ENCODE data around the gene PET100. TPM values are rescaled to one million over a fixed set of nuclear protein-coding genes. Genes with fewer than 3 reads are reported as not detected.

Gene PET100
- total RNA-seq, 1 donor from 2014 or later = 99.2 TPM

DNA sequence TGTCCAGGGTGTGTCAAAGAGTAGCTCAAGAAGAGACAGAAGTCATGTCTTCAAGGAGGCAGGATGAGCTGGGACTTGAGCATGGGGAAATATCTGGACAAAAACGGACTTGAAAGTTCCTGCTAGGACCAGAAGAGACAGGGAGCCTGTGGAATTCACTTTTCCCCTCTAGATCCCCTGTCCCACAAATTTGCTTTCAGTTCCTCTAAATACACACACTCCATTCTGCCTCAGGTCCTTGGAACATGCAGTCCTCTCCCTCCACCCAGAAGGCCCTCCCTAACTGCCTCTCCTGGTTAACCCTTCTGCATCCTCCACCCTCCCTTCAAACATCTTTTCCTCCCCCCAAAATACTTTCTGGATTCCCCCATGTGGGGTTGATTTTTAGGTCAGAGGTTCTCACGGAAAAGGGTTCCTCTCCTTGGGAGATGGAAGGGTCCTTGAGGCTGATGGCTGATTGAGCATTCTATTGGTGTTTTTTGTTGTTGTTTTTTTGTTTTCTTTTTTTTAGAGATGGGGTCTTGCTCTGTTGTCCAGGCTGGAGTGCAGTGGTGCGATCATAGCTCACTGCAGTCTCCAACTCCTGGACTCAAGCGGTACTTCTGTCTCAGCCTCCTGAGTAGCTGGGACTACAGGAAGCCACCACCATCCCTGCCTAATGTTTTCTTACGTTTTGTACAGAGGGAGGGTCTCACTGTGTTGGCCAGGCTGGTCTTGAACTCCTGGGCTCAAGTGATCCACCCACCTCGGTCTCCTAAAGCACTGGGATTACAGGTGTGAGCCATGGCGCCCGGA lies 32.3 kb downstream of the PET100 start:
- DNase-seq = no peak

DNA sequence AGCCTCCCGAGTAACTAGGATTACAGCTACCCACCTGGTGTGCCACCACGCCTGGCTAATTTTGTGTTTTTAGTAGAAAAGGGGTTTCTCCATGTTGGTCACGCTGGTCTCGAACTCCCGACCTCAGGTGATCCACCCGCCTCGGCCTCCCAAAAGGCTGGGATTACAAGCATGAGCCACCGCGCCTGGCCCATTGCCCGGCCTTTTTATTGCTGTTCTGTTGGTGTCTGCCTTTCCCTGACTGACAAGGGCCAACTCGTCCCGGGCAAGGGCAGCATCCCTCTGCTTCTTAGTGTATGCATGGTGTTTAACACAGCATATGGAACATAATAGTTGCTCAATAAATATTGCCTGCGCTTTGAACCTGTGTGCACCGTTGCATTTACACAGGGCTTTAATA lies 33.1 kb downstream of the PET100 start:
- Mint-ChIP-seq H3K27me3 (peaks cover 6% of the 10 kb centered on the region), H3K9me3 (no peaks in the 10 kb centered on the region), H3K4me1 (peaks cover 5% of the 10 kb centered on the region), H3K36me3 (ENCODE audit: low read depth) (no peaks in the 10 kb centered on the region), H3K27ac (no peak overlapping the region), H3K4me3 (no peak overlapping the region)
- intact Hi-C loops (cut with micrococcal nuclease) = no loop called here
- no peak for DNase-seq

More for the DNA sequence above, 32.3 kb downstream of the PET100 start:
- intact Hi-C loops (cut with micrococcal nuclease) = no loop called here
- no peaks in the 10 kb centered on the region for H3K36me3 Mint-ChIP-seq (ENCODE audit: low read depth)
- no peak overlapping the region for H3K27ac Mint-ChIP-seq
- H3K9me3 Mint-ChIP-seq = no peaks in the 10 kb centered on the region
- peaks cover 10% of the 10 kb centered on the region for H3K4me1 Mint-ChIP-seq
- H3K4me3 Mint-ChIP-seq = no peak overlapping the region
- H3K27me3 Mint-ChIP-seq = peaks cover 4% of the 10 kb centered on the region

DNA sequence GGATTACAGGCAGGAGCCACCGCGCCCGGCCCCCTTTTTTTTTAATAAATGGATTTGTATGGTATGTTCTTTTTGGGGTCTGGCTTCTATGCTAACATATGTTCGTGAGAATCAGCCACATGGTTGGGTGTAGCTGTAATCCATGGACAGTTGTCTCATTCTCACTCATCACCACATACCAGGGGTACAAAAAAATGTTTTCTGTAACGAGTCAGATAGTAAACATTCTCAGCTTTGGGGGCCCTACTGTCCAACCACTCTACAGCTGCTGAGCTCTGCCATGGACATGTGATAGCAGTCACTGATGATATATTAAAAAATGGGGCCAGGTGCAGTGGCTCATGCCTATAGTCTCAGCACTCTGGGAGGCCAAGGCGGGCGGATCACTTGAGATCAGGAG lies 34.1 kb downstream of the PET100 start:
- Mint-ChIP-seq H3K27me3 (peaks cover 6% of the 10 kb centered on the region), H3K4me3 (no peak overlapping the region), H3K36me3 (ENCODE audit: low read depth) (no peaks in the 10 kb centered on the region), H3K4me1 (no peaks in the 10 kb centered on the region), H3K9me3 (no peaks in the 10 kb centered on the region), H3K27ac (no peak overlapping the region)
- intact Hi-C loops (cut with micrococcal nuclease) = no loop called here
- no peak for DNase-seq

DNA sequence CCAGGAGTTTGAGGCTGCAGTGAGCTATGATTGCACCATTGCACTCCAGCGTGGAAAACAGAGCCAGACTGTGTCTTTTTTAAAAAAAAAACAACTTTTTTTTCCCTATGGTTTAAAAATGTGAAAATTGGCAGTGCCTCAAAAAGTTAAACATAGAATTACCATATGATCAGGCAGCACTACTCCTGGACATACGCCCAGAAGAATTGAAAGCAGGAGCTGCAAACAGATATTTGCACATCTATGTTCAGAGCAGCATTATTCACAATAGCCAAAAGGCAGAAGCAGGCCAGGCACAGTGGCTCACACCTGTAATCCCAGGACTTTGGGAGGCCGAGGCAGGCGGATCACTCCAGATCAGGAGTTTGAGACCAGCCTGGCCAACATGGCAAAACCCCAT lies 35.5 kb downstream of the PET100 start:
- Mint-ChIP-seq H3K4me3 (no peak overlapping the region), H3K27ac (no peak overlapping the region), H3K9me3 (no peaks in the 10 kb centered on the region), H3K4me1 (peaks cover 4% of the 10 kb centered on the region), H3K36me3 (ENCODE audit: low read depth) (no peaks in the 10 kb centered on the region), H3K27me3 (peaks cover 13% of the 10 kb centered on the region)
- DNase-seq = no peak
- intact Hi-C loops (cut with micrococcal nuclease) = no loop called here

DNA sequence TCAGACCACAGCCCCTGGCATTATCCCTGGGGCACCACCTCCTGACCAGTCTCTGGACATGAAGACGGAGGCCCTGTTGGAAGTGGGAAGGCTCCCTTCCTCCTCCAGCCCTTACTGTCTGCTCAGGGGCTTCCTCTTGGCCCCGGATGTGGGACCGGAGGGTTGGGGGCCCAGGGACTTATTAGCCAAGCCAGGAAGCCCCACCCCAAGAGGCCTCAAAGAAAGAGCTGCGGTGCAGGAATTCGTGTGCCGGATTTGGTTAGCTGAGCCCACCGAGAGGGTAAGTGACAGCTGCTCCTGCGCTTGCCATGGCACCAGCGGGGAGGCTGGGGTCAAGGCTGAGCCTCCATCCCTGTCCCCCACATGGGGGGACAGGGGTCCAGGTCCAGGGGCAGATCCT lies 39.2 kb downstream of the PET100 start, which contains the start of gene RETN:
RETN (plus strand) TSS at position 208 of the 400 bp plus-strand sequence. CDS start 278 bp downstream, outside the sequence.
- intact Hi-C loops (cut with micrococcal nuclease) = no loop called here
- Mint-ChIP-seq H3K36me3 (ENCODE audit: low read depth) (no peaks in the 10 kb centered on the region), H3K4me1 (peaks cover 10% of the 10 kb centered on the region), H3K27me3 (peaks cover 30% of the 10 kb centered on the region), H3K27ac (no peak within 1 kb of the TSS), H3K4me3 (peak within 1 kb of the TSS; percentile 38), H3K9me3 (no peaks in the 10 kb centered on the region)
- no peak for DNase-seq

DNA sequence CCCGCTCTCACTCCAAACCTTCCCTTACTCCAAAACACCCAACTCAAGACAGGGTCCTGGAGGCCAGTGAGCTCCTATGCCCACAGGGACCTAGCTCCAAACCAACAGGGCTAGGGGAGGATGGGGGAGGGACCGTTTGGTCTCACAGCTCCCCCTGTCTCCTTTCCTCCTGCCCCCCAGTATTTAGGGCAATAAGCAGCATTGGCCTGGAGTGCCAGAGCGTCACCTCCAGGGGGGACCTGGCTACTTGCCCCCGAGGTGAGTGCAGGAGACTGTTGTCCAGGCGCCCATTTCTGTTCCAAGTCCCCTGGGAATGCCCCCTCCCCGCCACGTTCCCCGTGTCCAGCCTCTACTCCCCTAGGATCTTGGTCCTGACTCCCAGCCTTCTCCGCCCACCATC lies 40.0 kb downstream of the PET100 start:
- H3K27ac Mint-ChIP-seq = no peak overlapping the region
- H3K27me3 Mint-ChIP-seq = peaks cover 32% of the 10 kb centered on the region
- intact Hi-C loops (cut with micrococcal nuclease) = no loop called here
- no peaks in the 10 kb centered on the region for H3K9me3 Mint-ChIP-seq
- no peak overlapping the region for H3K4me3 Mint-ChIP-seq
- H3K36me3 Mint-ChIP-seq (ENCODE audit: low read depth) = no peaks in the 10 kb centered on the region
- peaks cover 14% of the 10 kb centered on the region for H3K4me1 Mint-ChIP-seq
- no peak for DNase-seq

DNA sequence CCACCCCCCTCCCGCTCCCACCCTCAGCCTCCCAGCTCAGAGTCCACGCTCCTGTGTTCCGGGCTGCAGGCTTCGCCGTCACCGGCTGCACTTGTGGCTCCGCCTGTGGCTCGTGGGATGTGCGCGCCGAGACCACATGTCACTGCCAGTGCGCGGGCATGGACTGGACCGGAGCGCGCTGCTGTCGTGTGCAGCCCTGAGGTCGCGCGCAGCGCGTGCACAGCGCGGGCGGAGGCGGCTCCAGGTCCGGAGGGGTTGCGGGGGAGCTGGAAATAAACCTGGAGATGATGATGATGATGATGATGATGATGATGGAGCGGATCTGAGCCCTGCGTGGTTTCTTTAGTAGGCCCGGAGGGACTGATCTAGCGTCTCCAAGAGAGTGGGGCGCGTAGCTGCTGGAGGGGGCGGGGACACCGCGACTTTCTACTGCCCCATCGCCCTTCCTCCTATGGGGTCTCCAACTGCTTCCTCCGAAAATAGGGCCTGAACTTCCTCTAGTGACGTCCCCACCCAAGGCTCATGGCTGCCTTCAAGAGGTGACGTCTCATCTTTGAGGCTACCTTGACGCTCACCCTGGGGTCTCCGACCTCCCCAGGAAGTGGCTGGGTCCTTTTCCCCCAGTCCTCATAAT lies 40.7 kb downstream of the PET100 start:
- peaks cover 32% of the 10 kb centered on the region for H3K27me3 Mint-ChIP-seq
- no peaks in the 10 kb centered on the region for H3K9me3 Mint-ChIP-seq
- peak overlapping the region; percentile 79 for H3K4me3 Mint-ChIP-seq
- intact Hi-C loops (cut with micrococcal nuclease) = no loop called here
- peaks cover 14% of the 10 kb centered on the region for H3K4me1 Mint-ChIP-seq
- DNase-seq = peak; percentile 78
- no peak overlapping the region for H3K27ac Mint-ChIP-seq
- no peaks in the 10 kb centered on the region for H3K36me3 Mint-ChIP-seq (ENCODE audit: low read depth)

DNA sequence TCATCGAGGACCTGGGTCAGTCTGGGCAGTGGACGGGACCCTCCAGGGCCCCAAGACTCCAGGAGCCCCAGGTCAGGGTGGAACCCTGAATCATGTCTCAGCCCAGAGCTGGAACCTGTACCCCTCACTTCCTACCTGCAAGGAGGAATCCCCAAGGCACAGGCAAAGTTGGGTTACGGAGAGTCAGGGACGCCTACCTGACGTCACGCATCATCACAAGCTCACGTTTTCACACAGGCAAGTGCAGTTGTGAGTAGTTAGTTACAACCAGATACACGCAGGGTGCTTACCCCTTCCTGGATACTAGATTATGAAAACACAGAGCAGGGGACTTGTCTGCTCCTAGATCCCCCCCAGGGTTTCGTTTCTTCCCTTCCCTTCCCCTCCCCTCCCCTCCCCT lies 41.2 kb downstream of the PET100 start:
- intact Hi-C loops (cut with micrococcal nuclease) = no loop called here
- H3K27ac Mint-ChIP-seq = no peak overlapping the region
- H3K4me1 Mint-ChIP-seq = peaks cover 15% of the 10 kb centered on the region
- no peaks in the 10 kb centered on the region for H3K36me3 Mint-ChIP-seq (ENCODE audit: low read depth)
- H3K4me3 Mint-ChIP-seq = peak overlapping the region; percentile 79
- no peaks in the 10 kb centered on the region for H3K9me3 Mint-ChIP-seq
- H3K27me3 Mint-ChIP-seq = peaks cover 31% of the 10 kb centered on the region
- DNase-seq = no peak

DNA sequence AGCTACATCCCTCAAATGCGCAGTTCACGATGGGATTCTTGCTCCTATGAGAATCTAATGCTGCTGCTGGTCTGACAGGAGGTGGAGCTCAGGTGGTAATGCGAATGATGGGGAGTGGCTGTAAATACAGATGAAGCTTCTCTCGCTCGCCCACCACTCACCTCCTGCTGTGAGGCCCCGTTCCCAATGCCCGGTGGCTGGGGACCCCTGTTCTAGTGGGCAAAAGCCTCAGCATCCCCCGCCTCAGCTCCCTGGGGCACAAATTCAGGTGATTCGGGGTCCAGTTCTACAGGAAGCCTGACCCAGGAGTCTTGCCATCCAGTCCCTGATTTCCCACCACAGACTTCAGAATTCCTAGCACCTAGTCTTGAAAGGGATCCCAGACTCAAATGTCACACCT lies 42.9 kb downstream of the PET100 start:
- Mint-ChIP-seq H3K4me1 (peaks cover 28% of the 10 kb centered on the region), H3K36me3 (ENCODE audit: low read depth) (no peaks in the 10 kb centered on the region), H3K9me3 (no peaks in the 10 kb centered on the region), H3K4me3 (no peak overlapping the region), H3K27ac (no peak overlapping the region), H3K27me3 (peaks cover 38% of the 10 kb centered on the region)
- no peak for DNase-seq
- intact Hi-C loops (cut with micrococcal nuclease) = no loop called here

DNA sequence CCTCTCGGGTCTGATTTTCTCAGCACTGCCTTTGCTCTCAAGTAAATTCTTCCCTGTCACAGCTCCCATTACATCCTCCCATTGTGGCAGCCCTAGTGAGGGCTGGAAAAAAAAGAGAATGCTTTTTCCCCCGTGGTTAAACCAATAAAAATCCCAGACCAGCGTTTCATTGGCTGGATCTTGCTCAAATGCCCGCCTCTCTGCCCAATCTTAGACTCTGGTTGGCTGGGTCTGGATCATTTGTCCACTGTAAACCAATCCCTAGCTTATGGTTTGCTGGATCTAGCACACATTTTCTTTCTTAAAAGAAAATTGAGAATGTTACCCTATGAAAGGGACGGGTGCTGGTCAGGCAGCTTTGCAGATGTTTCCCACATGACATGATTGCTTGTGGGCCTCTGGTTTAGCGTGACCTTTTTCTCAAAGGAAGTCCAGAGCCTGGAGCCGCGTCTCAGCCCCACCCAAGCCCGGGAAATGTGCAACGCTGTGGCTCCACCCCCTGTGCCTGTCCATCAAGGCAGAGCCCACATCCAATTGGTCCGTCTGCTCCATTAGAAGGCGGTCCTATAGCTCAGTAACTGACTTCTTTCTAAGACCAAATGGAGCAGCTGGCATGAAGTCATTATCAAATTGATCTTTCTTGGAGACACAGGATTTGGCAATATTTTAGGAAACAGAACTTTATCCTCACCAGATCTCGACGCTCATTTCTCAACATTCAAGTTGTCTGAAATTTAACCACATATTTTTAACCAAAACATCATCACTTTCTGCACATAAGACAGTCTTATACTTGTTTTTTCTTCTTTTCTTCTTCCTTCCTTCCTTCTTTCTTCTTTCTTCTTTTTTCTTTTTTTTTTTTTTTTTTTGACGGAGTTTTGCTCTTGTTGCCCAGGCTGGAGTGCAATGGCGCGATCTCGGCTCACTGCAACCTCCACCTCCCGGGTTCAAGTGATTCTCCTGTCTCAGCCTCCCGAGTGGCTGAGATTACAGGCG lies 44.7 kb downstream of the PET100 start:
- Mint-ChIP-seq H3K9me3 (no peaks in the 10 kb centered on the region), H3K27me3 (peaks cover 43% of the 10 kb centered on the region), H3K36me3 (ENCODE audit: low read depth) (no peaks in the 10 kb centered on the region), H3K27ac (no peak overlapping the region), H3K4me3 (no peak overlapping the region), H3K4me1 (peaks cover 39% of the 10 kb centered on the region)
- peak; percentile 78 for DNase-seq
- intact Hi-C loops (cut with micrococcal nuclease) = no loop called here

DNA sequence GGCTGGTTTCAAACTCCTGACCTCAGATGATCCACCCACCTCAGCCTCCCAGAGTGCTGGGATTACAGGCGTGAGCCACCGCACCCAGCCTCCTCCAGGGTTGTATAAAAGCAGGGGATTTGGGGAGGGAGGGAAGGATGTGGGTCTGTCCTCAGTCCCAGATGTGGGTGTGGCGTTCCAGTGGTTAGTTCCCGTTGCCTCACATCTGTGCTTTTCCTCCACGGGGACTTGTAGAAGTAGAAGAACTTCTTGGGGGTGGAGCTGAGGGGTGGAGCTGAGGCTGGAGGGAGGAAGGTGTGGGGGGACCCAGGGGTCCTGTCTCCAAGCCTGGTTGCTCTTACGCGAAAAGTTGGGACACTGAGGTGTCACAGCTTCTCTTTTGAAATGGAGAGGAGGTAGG lies 46.8 kb downstream of the PET100 start:
- H3K9me3 Mint-ChIP-seq = no peaks in the 10 kb centered on the region
- no peaks in the 10 kb centered on the region for H3K36me3 Mint-ChIP-seq (ENCODE audit: low read depth)
- peaks cover 30% of the 10 kb centered on the region for H3K27me3 Mint-ChIP-seq
- H3K4me1 Mint-ChIP-seq = peaks cover 43% of the 10 kb centered on the region
- H3K27ac Mint-ChIP-seq = no peak overlapping the region
- H3K4me3 Mint-ChIP-seq = peak overlapping the region; percentile 50
- DNase-seq = no peak
- intact Hi-C loops (cut with micrococcal nuclease) = no loop called here

DNA sequence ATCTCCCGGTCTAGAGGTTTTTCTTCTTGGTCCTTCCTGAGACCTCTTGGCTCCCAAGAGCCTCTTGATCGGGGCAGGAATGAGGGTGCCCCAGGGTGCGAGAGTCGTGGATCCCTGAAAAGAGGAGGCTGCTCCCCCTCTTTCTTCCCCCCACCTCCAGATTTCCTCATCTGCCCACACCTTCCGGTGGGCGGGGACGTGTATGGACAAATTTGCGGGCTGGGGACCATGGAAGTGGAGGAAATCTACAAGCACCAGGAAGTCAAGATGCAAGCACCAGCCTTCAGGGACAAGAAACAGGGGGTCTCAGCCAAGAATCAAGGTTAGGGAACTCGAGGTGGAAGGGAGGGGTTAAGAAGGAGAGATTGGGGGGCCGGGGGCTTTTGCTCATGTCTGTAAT lies 47.3 kb downstream of the PET100 start, which contains the start of gene MCEMP1:
MCEMP1 (plus strand) TSS at position 237 of the 400 bp plus-strand sequence; CDS start at position 268, 31 bp downstream.
- Mint-ChIP-seq H3K36me3 (ENCODE audit: low read depth) (peaks cover 2% of the 10 kb centered on the region), H3K27me3 (peaks cover 27% of the 10 kb centered on the region), H3K4me3 (peak within 1 kb of the TSS; percentile 50), H3K27ac (peak within 1 kb of the TSS; percentile 48), H3K9me3 (no peaks in the 10 kb centered on the region), H3K4me1 (peaks cover 45% of the 10 kb centered on the region)
- intact Hi-C loops (cut with micrococcal nuclease) = no loop called here
- DNase-seq = no peak

DNA sequence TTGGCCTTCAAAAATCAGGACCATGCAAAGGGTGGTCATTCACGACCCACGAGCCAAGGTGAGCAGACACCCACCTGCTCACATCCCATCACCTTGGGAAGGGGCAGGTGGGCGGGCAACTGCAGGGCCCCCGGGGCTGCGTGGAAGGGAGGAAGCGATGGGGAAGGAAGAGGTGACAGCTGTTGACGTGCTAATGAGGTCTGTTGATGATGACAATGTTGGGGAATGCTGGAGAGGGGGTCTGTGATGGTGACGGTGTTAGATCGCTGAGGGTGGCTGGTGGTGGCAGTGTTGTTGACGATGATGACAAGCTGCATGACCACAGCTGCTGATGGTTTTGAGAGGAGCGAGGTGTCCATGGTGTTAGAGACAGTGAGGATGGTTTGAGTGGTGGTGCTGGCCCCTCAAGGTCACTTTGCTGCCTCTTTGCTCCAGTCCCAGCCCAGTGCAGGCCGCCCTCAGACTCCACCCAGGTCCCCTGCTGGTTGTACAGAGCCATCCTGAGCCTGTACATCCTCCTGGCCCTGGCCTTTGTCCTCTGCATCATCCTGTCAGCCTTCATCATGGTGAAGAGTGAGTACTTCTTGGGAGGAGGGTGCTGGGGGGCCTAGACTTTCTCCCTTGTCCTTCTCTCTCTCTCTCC lies 48.2 kb downstream of the PET100 start:
- no peak for DNase-seq
- intact Hi-C loops (cut with micrococcal nuclease) = loop anchor here (2.0 kb wide), 1 partner anchor 129 kb away; no protein-coding TSS in a partner anchor
- peaks cover 26% of the 10 kb centered on the region for H3K27me3 Mint-ChIP-seq
- H3K36me3 Mint-ChIP-seq (ENCODE audit: low read depth) = peaks cover 6% of the 10 kb centered on the region
- peaks cover 46% of the 10 kb centered on the region for H3K4me1 Mint-ChIP-seq
- no peaks in the 10 kb centered on the region for H3K9me3 Mint-ChIP-seq
- H3K4me3 Mint-ChIP-seq = no peak overlapping the region
- peak overlapping the region; percentile 23 for H3K27ac Mint-ChIP-seq
